Measurements from ENCODE around the gene SEPTIN12. TPM values are rescaled to one million over a fixed set of nuclear protein-coding genes. Genes with fewer than 3 reads are reported as not detected.

The SEPTIN12 gene
- total RNA-seq, 1 experiment from 2014 or later = not detected

DNA sequence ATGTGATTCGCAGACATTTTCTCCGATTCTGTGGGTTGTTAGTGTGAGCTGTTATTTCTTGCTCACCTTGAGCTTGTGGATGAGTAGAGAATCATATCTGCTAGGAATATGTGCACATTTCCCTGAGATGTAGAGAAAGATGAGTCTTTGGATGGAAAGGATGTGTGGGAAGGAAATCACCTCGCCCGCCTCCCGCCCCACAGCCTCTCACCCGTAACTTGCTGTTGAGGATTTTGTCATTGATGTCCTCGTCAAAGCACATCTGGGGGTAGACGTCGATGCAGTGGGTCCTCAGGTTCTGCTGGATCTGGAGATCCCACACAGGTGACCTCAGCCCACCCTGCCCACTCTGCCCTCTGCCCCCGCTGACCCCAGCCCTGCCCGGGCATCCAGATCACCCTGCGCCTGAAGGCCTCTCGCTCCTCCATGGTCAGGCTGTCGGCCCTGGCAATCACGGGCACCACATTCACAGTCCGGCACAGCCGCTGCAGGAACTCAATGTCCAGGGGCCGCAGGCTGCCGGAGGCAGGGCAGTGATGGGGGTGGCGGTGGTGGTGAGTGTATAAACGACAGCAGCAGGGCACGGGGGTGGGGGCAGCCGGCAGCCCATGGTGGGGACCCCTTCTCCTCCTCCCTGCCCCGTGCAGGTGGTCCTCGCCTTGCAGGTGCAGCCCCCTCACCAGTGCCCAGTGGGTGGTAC is 4.7 kb downstream of the SEPTIN12 start:
- Histone ChIP-seq H3K9me3 (ENCODE audit: control insufficient read depth, insufficient read depth, low read depth, low read length) (no peaks in the 10 kb centered on the region), H3K4me3 (ENCODE audit: low read depth in 2 of 2, low read length in 2 of 2) (no peak overlapping the region), H3K4me1 (ENCODE audit: control insufficient read depth, insufficient read depth, low read length) (peaks cover 7% of the 10 kb centered on the region; the same call in 1 of the 2 replicates), H3K36me3 (ENCODE audit: control insufficient read depth, insufficient read depth, low read length) (no peaks in the 10 kb centered on the region), H3K27ac (ENCODE audit: low read length) (no peak overlapping the region), H3K27me3 (ENCODE audit: control insufficient read depth, insufficient read depth, low read length) (no peaks in the 10 kb centered on the region)
- in situ Hi-C loops (cut with HindIII; ENCODE audit: low pct_unique_long_range_greater_than_20kb, low sequenced_read_pairs) (no loop called here), intact Hi-C loops (cut with micrococcal nuclease; ENCODE audit: unreplicated experiment) (no loop called here)
- ATAC-seq (no peak), DNase-seq (ENCODE audit: low read depth, low spot score) (no peak)
- no TSS peak for BruUV-seq (replicated peaks)
- no peak for TF ChIP-seq SIN3A (IDR thresholded peaks at IDR 0.05; ENCODE audit: borderline replicate concordance, insufficient read depth, low read depth, low read length)
- no peak for TF ChIP-seq POLR2AphosphoS5 (IDR thresholded peaks at IDR 0.05; ENCODE audit: low read depth, low read length)
- no peak for TF ChIP-seq TCF7L2 (IDR thresholded peaks at IDR 0.05; ENCODE audit: low read depth, low read length)
- TF ChIP-seq, protein P1, sequence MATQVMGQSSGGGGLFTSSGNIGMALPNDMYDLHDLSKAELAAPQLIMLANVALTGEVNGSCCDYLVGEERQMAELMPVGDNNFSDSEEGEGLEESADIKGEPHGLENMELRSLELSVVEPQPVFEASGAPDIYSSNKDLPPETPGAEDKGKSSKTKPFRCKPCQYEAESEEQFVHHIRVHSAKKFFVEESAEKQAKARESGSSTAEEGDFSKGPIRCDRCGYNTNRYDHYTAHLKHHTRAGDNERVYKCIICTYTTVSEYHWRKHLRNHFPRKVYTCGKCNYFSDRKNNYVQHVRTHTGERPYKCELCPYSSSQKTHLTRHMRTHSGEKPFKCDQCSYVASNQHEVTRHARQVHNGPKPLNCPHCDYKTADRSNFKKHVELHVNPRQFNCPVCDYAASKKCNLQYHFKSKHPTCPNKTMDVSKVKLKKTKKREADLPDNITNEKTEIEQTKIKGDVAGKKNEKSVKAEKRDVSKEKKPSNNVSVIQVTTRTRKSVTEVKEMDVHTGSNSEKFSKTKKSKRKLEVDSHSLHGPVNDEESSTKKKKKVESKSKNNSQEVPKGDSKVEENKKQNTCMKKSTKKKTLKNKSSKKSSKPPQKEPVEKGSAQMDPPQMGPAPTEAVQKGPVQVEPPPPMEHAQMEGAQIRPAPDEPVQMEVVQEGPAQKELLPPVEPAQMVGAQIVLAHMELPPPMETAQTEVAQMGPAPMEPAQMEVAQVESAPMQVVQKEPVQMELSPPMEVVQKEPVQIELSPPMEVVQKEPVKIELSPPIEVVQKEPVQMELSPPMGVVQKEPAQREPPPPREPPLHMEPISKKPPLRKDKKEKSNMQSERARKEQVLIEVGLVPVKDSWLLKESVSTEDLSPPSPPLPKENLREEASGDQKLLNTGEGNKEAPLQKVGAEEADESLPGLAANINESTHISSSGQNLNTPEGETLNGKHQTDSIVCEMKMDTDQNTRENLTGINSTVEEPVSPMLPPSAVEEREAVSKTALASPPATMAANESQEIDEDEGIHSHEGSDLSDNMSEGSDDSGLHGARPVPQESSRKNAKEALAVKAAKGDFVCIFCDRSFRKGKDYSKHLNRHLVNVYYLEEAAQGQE (IDR thresholded peaks at IDR 0.05; ENCODE audit: insufficient read depth in 1 of 2, low read depth in 2 of 2, low read length in 1 of 2) = no peak
- TF ChIP-seq CTCF (IDR thresholded peaks at IDR 0.05) = no peak
- POLR2A ChIA-PET = interaction anchor here (0.7 kb wide), 1 partner anchor 14 kb away, joined by 3 read pairs; no protein-coding TSS in a partner anchor
- CTCF ChIA-PET = no interaction called here

DNA sequence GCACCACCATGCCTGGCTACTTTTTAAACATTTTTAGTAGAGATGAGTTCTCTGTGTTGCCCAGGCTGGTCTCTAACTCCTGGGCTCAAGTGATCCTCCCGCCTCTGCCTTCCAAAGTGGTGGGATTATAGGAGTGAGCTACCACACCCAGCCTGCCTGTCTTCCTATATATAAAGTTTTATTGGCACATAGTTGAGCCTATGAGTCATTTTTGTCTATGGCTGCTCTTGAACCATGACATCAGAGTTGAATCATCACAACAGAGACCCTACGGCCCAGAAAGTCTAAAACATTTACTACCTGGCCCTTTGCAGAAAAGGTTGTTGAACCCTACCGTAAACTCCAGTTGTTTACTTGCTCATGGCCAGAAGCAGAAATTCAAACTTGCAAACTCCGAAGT is 7.9 kb downstream of the SEPTIN12 start:
- no TSS peak for BruUV-seq (replicated peaks)
- Histone ChIP-seq H3K27ac (ENCODE audit: low read length) (no peak overlapping the region), H3K4me1 (ENCODE audit: control insufficient read depth, insufficient read depth, low read length) (0 out of 2 replicates have a peak, but pooled peaks cover 3% of the 10 kb centered on the region), H3K9me3 (ENCODE audit: control insufficient read depth, insufficient read depth, low read depth, low read length) (no peaks in the 10 kb centered on the region), H3K4me3 (ENCODE audit: low read depth in 2 of 2, low read length in 2 of 2) (no peak overlapping the region), H3K36me3 (ENCODE audit: control insufficient read depth, insufficient read depth, low read length) (no peaks in the 10 kb centered on the region), H3K27me3 (ENCODE audit: control insufficient read depth, insufficient read depth, low read length) (no peaks in the 10 kb centered on the region)
- intact Hi-C loops (cut with micrococcal nuclease; ENCODE audit: unreplicated experiment) (no loop called here), in situ Hi-C loops (cut with HindIII; ENCODE audit: low pct_unique_long_range_greater_than_20kb, low sequenced_read_pairs) (no loop called here)
- ChIA-PET CTCF (no interaction called here), POLR2A (no interaction called here)
- TF ChIP-seq POLR2AphosphoS5 (IDR thresholded peaks at IDR 0.05; ENCODE audit: low read depth, low read length) (no peak), SIN3A (IDR thresholded peaks at IDR 0.05; ENCODE audit: borderline replicate concordance, insufficient read depth, low read depth, low read length) (no peak), TCF7L2 (IDR thresholded peaks at IDR 0.05; ENCODE audit: low read depth, low read length) (no peak)
- TF ChIP-seq, protein P1 (IDR thresholded peaks at IDR 0.05; ENCODE audit: insufficient read depth in 1 of 2, low read depth in 2 of 2, low read length in 1 of 2) = no peak
- DNase-seq (ENCODE audit: low read depth, low spot score) (no peak), ATAC-seq (no peak)

Measured in Panc1 (cell line).